ENCODE data around the gene SDHAF1.
"Not testable (repeated sequence)": the region's sequence is repeated elsewhere in the genome, so short reads cannot be mapped to it uniquely, and the experiment has no call there.

The SDHAF1 gene

GRCh38 chr19:36025541-36025940 is 30.6 kb downstream of the SDHAF1 start:
- no peak for DNase-seq

- no peak for DNase-seq
These were observed 31.3 kb downstream of the SDHAF1 start for GRCh38 chr19:36026091-36026876.

GRCh38 chr19:36027696-36028095 is 32.7 kb downstream of the SDHAF1 start:
- no peak for DNase-seq

GRCh38 chr19:36028313-36029041 is 33.5 kb downstream of the SDHAF1 start:
- DNase-seq: no peak

- DNase-seq: no peak
These were observed 35.5 kb downstream of the SDHAF1 start for GRCh38 chr19:36030264-36031148.

GRCh38 chr19:36031308-36031707 is 36.3 kb downstream of the SDHAF1 start:
- no peak for DNase-seq

GRCh38 chr19:36032251-36033104 is 37.5 kb downstream of the SDHAF1 start, which contains the start of gene CLIP3:
Gene CLIP3, minus strand, starts transcription at chr19:36032873. Its CDS starts 516 bp downstream, at chr19:36032357.
- no peak for DNase-seq

GRCh38 chr19:36040495-36040894 is 45.5 kb downstream of the SDHAF1 start:
- no peak for DNase-seq

GRCh38 chr19:36041092-36041491 is 46.1 kb downstream of the SDHAF1 start:
- DNase-seq: not testable (repeated sequence)

GRCh38 chr19:36041831-36042230 is 46.8 kb downstream of the SDHAF1 start:
- no peak for DNase-seq

- DNase-seq: no peak
These were observed 49.0 kb downstream of the SDHAF1 start for GRCh38 chr19:36043952-36044351.
